ENCODE measurements around the gene BNC2. TPM values are rescaled to one million over a fixed set of nuclear protein-coding genes. Genes with fewer than 3 reads are reported as not detected.

The BNC2 gene
- total and polyA plus RNA-seq, 2 of the 4 experiments (the other 2 are of a cell fraction) = 15.5 to 45.2 TPM

DNA sequence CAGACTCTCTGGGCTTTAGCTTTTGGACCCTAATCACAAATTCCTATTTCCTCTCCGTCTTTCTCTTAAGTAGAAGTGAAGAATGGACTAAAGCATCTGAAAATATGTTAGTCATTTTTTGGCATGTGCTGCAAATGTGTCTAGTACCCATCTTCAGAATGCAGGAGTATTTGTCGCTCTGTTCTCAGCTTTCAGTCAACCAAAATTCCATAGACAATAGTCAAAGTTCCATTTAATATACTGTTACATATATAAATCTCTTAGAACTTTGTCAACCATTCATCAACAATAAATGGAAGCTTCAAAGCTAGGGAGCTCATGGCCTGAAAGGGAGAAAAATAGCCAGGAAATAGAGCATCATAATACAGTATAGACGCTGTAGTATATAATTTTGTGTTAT lies 509.4 kb downstream of the BNC2 start:
- no peak overlapping the region for H3K4ac ChIP-seq (ENCODE audit: low read depth, low read length)
- in situ Hi-C loops (cut with MboI; ENCODE audit: low sequenced_read_pairs) = no loop called here
- no peak overlapping the region for H3K18ac ChIP-seq (ENCODE audit: low read depth, low read length)
- dilution Hi-C loops (cut with HindIII; ENCODE audit: low sequenced_read_pairs, unreplicated experiment) = no loop called here
- H2BK15ac ChIP-seq (ENCODE audit: low read depth, low read length) = no peak overlapping the region
- no peaks in the 10 kb centered on the region for H3K4me1 ChIP-seq (ENCODE audit: control insufficient read depth, insufficient read depth, low read length)
- H3K4me3 ChIP-seq (ENCODE audit: insufficient read depth, low read depth, low read length) = no peak overlapping the region
- no peak overlapping the region for H4K8ac ChIP-seq (ENCODE audit: low read depth in 2 of 2, low read length in 2 of 2)
- H4K5ac ChIP-seq (ENCODE audit: low read depth, low read length) = no peak overlapping the region
- H3K14ac ChIP-seq (replicated peaks; ENCODE audit: low read depth, low read length) = no peak overlapping the region
- ATAC-seq (ENCODE audit: low read depth) = peak; percentile 60
- no peaks in the 10 kb centered on the region for H3K27me3 ChIP-seq (ENCODE audit: control insufficient read depth, insufficient read depth, low read length)
- H2AK5ac ChIP-seq (ENCODE audit: low read depth, low read length) = no peak overlapping the region
- H2BK120ac ChIP-seq (ENCODE audit: low read depth, low read length) = no peak overlapping the region
- H3K23ac ChIP-seq (ENCODE audit: low read depth, low read length) = no peak overlapping the region
- no peak overlapping the region for H2BK5ac ChIP-seq (ENCODE audit: low read depth, low read length, poor library complexity, severe bottlenecking)
- H3K9ac ChIP-seq (ENCODE audit: low read depth, low read length) = no peak overlapping the region
- ChIA-PET POLR2A (ENCODE audit: unreplicated experiment) (no interaction called here), CTCF (no interaction called here)
- intact Hi-C loops (cut with micrococcal nuclease) = no loop called here
- no peak overlapping the region for H3K4me2 ChIP-seq (ENCODE audit: low read depth, low read length)
- H3K79me1 ChIP-seq (ENCODE audit: low read depth in 1 of 2, low read length in 2 of 2) = no peaks in the 10 kb centered on the region
- no peak overlapping the region for H3K27ac ChIP-seq (ENCODE audit: insufficient read depth, low read length)
- DNase-seq = peak; percentile 64
- no peak overlapping the region for H2AFZ ChIP-seq (replicated peaks; ENCODE audit: low read length, poor library complexity)
- H2BK20ac ChIP-seq (ENCODE audit: low read depth, low read length) = no peak overlapping the region
- WGBS, 2 experiments (ENCODE audit: extremely low coverage in 2 of 2, insufficient read length in 1 of 2) = no CpG with 5 or more reads among the region's 3 CpGs
- H4K91ac ChIP-seq (ENCODE audit: insufficient read depth, low read depth, low read length) = no peak overlapping the region
- TF ChIP-seq BHLHE40 (IDR thresholded peaks at IDR 0.05; ENCODE audit: low read depth, low read length) (no peak), MXI1 (IDR thresholded peaks at IDR 0.05; ENCODE audit: borderline replicate concordance, low read depth, low read length) (no peak), RAD21 (IDR thresholded peaks at IDR 0.05; ENCODE audit: low read length) (no peak), FOS (IDR thresholded peaks at IDR 0.05; ENCODE audit: low read depth, low read length) (no peak), RCOR1 (IDR thresholded peaks at IDR 0.05; ENCODE audit: insufficient replicate concordance, low read length) (no peak), MAFK (IDR thresholded peaks at IDR 0.05; ENCODE audit: low read depth, low read length) (no peak), SMC3 (IDR thresholded peaks at IDR 0.05; ENCODE audit: low read depth, low read length) (no peak), MAZ (IDR thresholded peaks at IDR 0.05; ENCODE audit: borderline replicate concordance, low read depth, low read length) (no peak), NFE2L2 (IDR thresholded peaks at IDR 0.05; ENCODE audit: low read depth, low read length) (no peak), RFX5 (IDR thresholded peaks at IDR 0.05; ENCODE audit: low read depth, low read length) (no peak), POLR2A (IDR thresholded peaks at IDR 0.05; ENCODE audit: low read depth, low read length) (no peak)
- TF ChIP-seq, protein P1, sequence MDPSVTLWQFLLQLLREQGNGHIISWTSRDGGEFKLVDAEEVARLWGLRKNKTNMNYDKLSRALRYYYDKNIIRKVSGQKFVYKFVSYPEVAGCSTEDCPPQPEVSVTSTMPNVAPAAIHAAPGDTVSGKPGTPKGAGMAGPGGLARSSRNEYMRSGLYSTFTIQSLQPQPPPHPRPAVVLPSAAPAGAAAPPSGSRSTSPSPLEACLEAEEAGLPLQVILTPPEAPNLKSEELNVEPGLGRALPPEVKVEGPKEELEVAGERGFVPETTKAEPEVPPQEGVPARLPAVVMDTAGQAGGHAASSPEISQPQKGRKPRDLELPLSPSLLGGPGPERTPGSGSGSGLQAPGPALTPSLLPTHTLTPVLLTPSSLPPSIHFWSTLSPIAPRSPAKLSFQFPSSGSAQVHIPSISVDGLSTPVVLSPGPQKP (IDR thresholded peaks at IDR 0.05; ENCODE audit: borderline replicate concordance, low read depth, low read length) = no peak
- TF ChIP-seq, protein P2, sequence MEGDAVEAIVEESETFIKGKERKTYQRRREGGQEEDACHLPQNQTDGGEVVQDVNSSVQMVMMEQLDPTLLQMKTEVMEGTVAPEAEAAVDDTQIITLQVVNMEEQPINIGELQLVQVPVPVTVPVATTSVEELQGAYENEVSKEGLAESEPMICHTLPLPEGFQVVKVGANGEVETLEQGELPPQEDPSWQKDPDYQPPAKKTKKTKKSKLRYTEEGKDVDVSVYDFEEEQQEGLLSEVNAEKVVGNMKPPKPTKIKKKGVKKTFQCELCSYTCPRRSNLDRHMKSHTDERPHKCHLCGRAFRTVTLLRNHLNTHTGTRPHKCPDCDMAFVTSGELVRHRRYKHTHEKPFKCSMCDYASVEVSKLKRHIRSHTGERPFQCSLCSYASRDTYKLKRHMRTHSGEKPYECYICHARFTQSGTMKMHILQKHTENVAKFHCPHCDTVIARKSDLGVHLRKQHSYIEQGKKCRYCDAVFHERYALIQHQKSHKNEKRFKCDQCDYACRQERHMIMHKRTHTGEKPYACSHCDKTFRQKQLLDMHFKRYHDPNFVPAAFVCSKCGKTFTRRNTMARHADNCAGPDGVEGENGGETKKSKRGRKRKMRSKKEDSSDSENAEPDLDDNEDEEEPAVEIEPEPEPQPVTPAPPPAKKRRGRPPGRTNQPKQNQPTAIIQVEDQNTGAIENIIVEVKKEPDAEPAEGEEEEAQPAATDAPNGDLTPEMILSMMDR (conservative IDR thresholded peaks at IDR 0.05; ENCODE audit: low read depth, low read length) = no peak
- TF ChIP-seq, protein P3, sequence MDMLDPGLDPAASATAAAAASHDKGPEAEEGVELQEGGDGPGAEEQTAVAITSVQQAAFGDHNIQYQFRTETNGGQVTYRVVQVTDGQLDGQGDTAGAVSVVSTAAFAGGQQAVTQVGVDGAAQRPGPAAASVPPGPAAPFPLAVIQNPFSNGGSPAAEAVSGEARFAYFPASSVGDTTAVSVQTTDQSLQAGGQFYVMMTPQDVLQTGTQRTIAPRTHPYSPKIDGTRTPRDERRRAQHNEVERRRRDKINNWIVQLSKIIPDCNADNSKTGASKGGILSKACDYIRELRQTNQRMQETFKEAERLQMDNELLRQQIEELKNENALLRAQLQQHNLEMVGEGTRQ (IDR thresholded peaks at IDR 0.05; ENCODE audit: low read depth, low read length) = no peak
- peaks cover 2% of the 10 kb centered on the region; the same call in 1 of the 2 replicates for H3K9me3 ChIP-seq (ENCODE audit: control insufficient read depth, insufficient read depth, low read length)
- H3K9me1 ChIP-seq (ENCODE audit: insufficient read depth, low read length) = 0 out of 2 replicates have a peak, but pooled peaks cover 3% of the 10 kb centered on the region
- no peaks in the 10 kb centered on the region for H4K20me1 ChIP-seq (ENCODE audit: insufficient read depth, low read length)
- BruUV-seq (replicated peaks) = no TSS peak
- no peak overlapping the region for H3K56ac ChIP-seq (ENCODE audit: extremely low read depth, insufficient read depth, low read length)
- H2AK9ac ChIP-seq (replicated peaks; ENCODE audit: low read depth, low read length, poor library complexity) = no peak overlapping the region
- no peaks in the 10 kb centered on the region for H3K36me3 ChIP-seq (ENCODE audit: control insufficient read depth, insufficient read depth, low read length)
